GM19351 (cell line): ENCODE measurements around the gene HCST.
"Not testable (repeated sequence)": the region's sequence is repeated elsewhere in the genome, so short reads cannot be mapped to it uniquely, and the experiment has no call there.

Experiments used
- ATAC-seq: cut with Tn5 transposase; IDR thresholded peaks from one replicate; pipeline ENCODE4 v1.9.1; 2021; ENCODE audit warnings: mild to moderate bottlenecking, moderate library complexity; ENCODE audit not compliant: unreplicated experiment

Gene HCST

GRCh38 chr19:35903550-35904179 is 1.3 kb downstream of the HCST start:
- peak; percentile 38 for ATAC-seq

GRCh38 chr19:35904311-35905068 is 2.2 kb downstream of the HCST start:
- ATAC-seq: no peak

GRCh38 chr19:35905178-35905727 is 2.9 kb downstream of the HCST start:
- no peak for ATAC-seq

GRCh38 chr19:35907377-35907745 is 5.0 kb downstream of the HCST start:
- ATAC-seq: no peak

- ATAC-seq: no peak
Measured at GRCh38 chr19:35908010-35908441, 5.7 kb downstream of the HCST start, which contains the start of gene TYROBP. Gene TYROBP, minus strand, starts transcription at chr19:35908295. Its CDS starts 67 bp downstream, at chr19:35908228.

GRCh38 chr19:35908973-35909683 is 6.8 kb downstream of the HCST start:
- ATAC-seq: no peak

GRCh38 chr19:35909684-35910035 is 7.3 kb downstream of the HCST start:
- no peak for ATAC-seq

- not testable (repeated sequence) for ATAC-seq
Measured at GRCh38 chr19:35910355-35910754, 8.0 kb downstream of the HCST start.

- no peak for ATAC-seq
Measured at GRCh38 chr19:35911173-35911572, 8.8 kb downstream of the HCST start.

GRCh38 chr19:35911790-35912189 is 9.5 kb downstream of the HCST start:
- no peak for ATAC-seq

GRCh38 chr19:35913589-35913988 is 11.3 kb downstream of the HCST start:
- no peak for ATAC-seq

- ATAC-seq: no peak
Measured at GRCh38 chr19:35915443-35915842, 13.1 kb downstream of the HCST start.

- ATAC-seq: no peak
Measured at GRCh38 chr19:35919306-35919705, 17.0 kb downstream of the HCST start.

GRCh38 chr19:35921012-35921411 is 18.7 kb downstream of the HCST start:
- no peak for ATAC-seq

GRCh38 chr19:35925501-35925900 is 23.2 kb downstream of the HCST start:
- ATAC-seq: no peak

GRCh38 chr19:35928507-35928906 is 26.2 kb downstream of the HCST start:
- ATAC-seq: no peak

- no peak for ATAC-seq
Measured at GRCh38 chr19:35929876-35930275, 27.5 kb downstream of the HCST start.

- peak; percentile 88 for ATAC-seq
Measured at GRCh38 chr19:35931161-35931873, 29.0 kb downstream of the HCST start.

GRCh38 chr19:35931874-35932202 is 29.5 kb downstream of the HCST start:
- no peak for ATAC-seq

- ATAC-seq: no peak
Measured at GRCh38 chr19:35932291-35932936, 30.1 kb downstream of the HCST start.
